T follicular helper cell (primary cell): ENCODE measurements around the gene ART1.
"Not testable (repeated sequence)": the region's sequence is repeated elsewhere in the genome, so short reads cannot be mapped to it uniquely, and the experiment has no call there.

Experiments
- DNase-seq: peaks from one replicate; pipeline ENCODE4 v3.0.0-alpha.2; 2020; ENCODE audit warnings: low read depth

ART1 gene

DNA sequence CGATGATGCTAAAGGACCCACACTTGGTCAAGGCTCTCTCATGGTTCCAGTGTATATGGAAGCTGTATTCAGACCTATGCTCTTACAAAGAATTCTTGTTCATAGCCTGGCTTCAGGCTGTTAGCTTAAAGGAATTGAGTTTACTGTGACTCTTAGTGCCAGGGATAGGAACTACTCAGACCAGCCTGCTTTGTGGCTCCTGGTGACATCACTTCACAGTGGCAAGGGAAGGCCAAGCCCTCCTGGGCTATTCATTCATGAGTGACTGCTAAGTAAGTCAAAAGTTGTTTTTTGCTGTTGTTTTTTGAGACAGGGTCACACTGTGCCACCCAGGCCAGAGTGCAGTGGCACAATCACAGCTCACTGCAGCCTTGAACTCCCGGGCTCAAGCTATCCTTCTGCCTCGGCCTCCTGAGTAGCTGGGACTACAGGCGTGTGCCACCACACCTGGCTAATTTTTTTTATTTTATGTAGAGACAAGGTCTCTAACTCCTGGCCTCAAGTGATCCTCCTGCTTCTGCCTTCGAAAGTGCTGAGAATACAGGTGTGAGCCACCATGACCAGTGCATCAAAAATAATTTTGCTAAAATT, 12.8 kb upstream of the ART1 start:
- no peak for DNase-seq

DNA sequence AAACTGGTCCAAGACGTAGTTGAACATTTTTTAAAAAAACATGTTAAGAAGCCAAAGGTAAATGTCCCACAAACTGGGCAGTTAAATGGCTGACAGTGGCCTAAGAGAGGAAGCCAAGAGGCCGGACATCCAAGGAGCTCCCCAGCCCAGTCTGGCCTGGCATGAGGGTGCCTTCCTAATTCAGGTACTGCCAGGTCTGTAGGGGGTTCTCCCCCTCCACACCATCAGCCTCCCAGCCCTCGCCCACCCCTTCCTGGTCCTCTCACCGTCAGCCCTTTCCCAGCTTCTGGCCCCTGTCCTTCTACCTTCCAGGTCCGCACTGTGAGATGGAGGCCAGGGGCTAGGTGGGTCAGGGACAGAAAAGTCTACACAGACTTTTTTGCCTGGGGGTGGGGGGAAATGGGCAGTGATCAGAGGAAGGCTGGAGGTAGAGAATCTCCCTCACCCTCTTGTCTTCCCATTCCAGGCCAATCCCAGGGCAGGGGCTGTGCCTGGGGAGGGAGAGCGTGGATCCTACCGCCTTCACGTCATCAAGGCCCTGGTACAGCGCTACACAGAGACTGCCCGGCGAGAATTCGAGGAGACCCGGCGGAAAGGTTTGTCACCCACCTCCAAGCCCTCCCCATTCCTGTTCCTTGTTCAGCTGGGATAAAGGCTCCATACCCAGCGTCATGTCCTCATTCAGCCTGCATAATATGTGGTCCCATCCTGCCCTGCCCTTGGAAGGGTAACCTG, 9.1 kb upstream of the ART1 start:
- no peak for DNase-seq

DNA sequence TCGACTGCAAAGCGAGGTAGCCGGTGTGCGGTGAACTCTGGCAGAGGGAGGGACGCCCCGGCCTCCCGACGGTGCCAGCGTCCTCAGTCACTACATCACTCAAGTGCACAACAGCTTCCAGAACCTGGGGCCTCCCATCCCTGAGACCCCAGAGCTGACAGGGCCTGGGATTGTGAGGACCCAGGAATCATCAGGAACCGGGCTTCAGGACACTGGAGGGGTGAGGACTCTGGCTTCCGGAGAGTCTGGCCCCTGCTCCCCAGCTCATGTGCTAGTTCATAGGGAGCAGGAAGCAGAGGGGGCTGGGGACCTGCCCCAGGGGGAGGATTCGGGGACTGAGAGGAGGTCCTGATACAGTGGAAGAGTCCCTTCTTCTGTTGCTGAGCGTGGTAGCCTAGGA, 7.7 kb upstream of the ART1 start:
- no peak for DNase-seq

DNA sequence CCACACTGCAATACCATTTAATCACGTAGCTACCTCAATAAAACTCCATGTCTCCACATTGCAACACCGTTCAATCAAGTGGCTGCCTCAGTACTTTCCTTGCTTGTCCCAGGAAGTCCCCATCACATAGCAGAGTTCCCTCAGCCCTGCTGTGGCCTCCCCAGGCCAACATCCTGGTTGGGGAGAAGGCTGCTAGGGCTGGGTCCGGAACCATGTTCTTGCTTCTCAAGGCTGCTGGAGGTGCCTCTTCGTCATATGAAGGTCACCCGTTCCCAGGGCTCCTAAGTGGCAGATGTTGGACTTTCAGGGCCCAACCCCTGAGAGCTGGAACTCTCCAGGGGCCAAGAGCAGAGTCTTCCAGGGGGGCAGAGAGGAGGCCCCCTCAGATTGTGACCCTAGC, 6.4 kb upstream of the ART1 start:
- DNase-seq, result no peak

DNA sequence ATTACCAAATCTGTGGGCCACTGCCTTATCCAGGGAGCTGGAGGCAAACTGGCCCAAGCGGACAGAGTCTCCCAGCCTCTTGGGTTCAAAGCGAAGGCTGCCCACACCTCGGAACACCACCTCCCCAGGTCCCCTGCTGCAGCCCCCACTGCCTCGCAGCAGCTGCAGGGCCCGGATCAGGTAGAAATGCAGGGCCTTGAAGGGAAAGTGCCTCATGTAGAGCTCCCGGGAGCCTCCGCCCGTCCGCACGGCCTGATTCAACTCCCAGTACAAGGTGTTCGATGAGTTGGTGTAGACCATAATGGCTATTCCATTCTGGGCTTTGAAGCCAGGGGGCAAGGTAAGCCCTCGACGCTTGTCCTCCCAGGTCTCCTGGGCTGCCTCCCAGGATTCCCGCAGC, 5.1 kb upstream of the ART1 start:
- no peak for DNase-seq

DNA sequence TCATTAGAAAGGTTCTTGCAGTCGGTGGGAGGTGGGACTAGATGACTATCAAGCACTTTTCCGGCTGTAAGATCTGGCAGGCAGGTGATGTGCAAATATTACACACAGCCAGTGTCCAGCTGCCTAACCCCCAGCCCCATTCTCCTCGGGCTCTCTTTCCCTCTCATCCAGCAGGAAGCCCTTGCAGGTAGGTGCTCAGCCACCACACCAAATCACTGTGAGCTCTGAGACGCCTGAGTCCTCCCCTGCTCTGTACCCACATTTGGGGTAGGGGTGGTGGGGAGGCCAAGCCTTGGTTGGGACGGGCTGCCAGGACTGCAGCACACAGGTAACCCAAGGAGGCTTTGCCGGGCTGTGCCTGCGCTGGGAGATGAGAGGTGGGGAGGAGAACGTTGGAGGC, 3.7 kb upstream of the ART1 start:
- no peak for DNase-seq

DNA sequence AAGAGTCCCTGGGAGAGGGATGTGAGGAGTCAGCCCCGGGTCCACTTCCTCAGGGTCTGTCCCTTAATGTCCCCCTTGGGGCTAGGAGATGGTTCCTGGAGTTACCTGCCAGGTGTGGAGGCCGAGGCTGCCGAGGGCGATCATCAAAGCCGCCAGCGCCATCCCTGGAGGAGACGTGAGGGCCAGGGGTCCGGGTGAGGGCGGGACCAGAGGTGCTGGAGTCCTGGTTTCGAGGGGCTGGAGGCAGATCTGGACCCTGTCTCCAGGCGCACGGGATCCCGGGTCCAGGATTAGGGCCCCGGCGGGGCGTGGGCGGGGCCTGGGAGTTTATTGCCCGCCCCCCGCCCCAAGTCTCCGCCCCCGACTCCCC, 3.2 kb upstream of the ART1 start, which contains the start of gene ART5:
TSS of gene ART5 (minus strand) at position 292 of the 370 bp plus-strand sequence. CDS start at position 162, 130 bp downstream.
- no peak for DNase-seq

DNA sequence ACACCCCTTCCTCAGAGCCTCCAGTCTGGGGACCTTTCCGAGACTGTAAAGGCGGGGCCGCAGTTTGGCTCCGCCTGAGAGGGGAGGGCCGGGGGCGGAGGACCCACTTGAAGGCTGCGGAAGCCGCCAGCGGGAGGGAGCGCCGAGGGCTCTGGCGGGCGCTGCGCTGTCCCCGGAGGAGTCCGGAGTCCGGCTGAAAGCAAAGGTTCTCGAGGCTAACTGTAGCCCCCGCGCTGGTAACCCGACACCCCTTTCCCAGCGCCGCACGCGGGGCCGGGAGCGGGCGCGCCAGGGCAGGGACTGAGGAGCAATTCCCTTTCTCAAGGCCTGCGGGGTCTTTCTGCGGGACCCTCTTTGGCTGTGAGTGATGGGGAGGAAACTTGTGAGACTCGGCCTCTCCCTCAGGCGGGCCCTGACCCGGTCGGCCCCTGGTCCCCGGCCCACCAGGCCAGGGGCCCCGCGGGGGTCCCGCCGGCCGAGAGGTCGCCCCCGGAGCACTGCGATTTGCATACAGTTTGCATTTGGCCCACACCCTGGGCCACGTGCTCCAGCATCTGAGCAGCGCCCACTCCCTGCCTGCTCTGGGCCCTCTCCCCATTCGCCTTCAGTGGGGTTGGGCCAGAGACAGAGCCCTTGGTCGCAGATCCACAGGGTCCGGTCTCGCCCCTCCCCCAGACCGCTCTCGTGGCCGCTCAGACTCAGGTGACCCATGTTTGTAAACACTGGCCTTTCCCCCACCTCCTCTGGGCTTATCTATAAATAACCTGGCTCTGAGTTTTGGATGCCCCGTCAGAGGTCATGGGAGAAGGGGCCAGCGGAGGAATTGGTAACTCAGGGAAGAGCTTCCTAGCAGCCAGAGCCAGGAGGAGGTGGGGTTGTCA, 2.6 kb upstream of the ART1 start:
- peak; percentile 73 for DNase-seq

DNA sequence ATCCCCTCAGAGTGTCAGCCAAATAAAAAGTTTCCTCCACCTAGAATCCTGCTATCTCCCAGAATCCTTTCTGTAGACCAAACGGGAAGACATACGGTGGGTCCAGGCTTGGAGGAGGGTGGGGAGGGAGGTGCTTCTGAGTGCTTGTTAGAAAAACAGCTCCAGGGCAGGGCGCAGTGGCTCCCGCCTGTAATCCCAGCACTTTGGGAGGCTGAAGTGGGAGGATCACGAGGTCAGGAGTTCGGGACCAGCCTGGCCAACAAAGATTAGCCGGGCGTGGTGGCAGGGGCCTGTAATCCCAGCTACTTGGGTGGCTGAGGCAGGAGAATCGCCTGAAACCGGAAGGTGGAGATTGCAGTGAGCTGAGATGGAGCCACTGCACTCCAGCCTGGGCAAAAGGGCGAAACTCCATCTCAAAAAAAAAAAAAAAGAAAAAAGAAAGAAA, 1.8 kb upstream of the ART1 start:
- DNase-seq, result not testable (repeated sequence)

DNA sequence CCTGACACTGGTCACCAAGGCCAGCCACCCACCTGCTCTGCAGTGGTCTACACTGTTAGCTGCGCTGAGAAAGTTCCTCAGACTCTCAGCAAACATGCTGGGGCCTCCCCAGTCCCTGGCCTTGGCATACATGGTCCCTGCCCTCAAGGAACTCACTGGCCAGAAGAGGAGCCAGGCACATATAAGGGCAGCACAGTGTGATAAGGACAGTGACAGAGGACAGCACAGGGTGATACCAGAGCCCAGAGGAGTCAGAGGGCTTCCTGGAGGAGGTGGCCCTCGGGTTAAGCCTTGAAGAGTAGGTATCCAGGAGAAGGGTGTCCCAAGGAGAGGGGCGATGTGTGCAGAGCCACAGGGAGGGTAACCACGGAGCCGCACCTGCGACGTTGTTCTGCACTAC, 624 bp downstream of the ART1 start:
- no peak for DNase-seq

DNA sequence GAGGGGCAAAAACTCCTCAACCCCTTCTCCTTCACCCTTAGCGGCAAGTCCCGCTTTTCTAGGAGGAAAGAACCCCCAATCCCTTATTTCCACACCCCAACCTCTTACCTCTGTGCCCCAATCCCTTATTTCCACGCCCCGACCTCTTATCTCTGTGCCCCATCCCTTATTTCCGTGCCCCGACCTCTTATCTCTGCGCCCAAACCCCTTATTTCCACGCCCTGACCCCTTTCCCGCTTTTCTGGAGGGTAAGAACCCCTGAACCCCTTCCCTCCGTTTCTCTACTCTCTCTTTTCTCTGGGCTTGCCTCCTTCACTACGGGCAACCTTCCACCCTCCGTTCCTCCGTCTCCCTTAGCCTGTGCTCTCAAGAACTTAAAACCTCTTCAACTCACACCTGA, 3.9 kb downstream of the ART1 start:
- not testable (repeated sequence) for DNase-seq

DNA sequence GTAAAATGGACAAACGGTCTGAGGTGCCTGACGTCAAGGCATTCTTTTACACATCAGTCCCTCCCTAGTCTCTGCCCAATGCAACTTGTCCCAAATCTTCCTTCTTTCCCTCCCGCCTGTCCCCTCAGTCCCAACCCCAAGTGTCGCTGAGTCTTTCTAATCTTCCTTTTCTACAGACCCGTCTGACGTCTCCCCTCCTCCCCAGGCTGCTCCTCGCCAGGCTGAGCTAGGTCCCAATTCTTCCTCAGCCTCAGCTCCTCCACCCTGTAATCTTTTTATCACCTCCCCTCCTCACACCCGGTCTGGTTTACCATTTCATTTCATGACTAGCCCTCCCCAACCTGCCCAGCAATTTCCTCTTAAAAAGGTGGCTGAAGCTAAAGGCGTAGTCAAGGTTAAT, 4.4 kb downstream of the ART1 start:
- DNase-seq, result not testable (repeated sequence)

DNA sequence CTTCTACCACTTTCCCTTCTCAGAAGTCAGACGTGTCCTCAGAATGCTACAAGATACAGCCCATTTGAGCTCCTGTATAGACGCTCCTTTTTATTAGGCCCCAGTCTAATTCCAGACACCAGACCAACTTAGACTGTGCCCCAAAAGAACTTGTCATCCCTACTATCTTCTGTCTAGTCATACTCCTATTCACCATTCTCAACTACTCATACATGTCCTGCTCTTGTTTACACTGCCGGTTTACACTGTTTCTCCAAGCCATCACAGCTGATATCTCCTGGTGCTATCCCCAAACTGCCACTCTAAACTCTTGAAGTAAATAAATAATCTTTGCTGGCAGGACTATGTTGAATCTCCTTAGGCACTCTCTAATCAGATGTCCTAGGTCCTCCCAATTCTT, 7.6 kb downstream of the ART1 start:
- DNase-seq, result not testable (repeated sequence)

DNA sequence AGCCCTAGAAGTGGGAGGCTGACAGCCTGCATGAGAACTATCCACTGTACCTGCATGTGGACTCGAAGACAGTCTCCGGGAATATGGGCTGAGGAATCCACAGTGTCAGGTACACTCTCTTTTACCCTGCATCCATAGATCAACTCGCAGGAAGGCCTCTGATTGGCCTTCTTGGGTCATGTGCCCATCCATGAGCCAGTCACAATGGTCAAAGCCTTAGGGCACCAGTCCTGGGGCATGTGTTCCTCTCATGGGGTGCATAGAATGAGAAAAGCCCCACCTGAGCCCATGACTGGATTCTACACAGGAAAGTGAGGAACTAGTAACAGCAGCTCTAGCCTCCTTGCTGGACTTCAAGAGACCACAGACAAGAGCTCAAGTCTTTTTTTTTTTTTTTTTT, 10.6 kb downstream of the ART1 start:
- no peak for DNase-seq

DNA sequence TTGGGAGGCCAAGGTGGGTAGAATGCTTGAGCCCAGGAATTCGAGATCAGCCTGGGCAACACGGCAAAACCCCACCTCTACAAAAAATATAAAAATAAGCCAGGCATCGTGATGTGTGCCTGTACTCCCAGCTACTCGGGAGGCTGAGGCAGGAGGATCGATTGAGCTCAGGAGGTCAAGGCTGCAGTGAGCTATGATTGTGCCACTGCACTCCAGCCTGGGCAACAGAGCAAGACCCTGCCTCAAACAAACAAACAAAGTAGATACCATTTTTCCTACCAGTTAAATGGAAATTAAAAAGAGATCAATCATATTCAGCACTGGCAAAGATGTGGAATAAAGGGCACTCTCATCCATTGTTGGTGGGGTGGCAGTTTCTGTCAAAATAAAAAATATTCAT, 12.4 kb downstream of the ART1 start:
- DNase-seq, result not testable (repeated sequence)

DNA sequence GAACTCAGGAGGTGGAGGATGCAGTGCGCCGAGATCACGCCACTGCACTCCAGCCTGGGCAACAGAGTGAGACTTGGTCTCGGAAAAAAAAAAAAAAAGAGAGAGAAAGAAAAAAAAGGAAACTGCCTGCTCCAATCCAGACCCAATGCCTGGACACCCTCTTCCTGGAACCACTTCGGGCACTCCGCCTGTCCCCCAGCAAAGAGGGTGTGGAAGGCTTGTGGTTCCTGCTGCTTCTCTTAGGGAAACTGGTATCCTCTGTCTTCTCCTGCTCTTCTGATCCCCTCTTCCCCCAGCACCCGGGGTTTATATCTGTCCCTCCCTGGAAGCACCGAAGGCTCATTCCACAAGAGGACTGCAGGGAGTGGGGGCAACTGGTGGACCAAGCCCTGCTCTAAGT, 13.3 kb downstream of the ART1 start:
- no peak for DNase-seq

DNA sequence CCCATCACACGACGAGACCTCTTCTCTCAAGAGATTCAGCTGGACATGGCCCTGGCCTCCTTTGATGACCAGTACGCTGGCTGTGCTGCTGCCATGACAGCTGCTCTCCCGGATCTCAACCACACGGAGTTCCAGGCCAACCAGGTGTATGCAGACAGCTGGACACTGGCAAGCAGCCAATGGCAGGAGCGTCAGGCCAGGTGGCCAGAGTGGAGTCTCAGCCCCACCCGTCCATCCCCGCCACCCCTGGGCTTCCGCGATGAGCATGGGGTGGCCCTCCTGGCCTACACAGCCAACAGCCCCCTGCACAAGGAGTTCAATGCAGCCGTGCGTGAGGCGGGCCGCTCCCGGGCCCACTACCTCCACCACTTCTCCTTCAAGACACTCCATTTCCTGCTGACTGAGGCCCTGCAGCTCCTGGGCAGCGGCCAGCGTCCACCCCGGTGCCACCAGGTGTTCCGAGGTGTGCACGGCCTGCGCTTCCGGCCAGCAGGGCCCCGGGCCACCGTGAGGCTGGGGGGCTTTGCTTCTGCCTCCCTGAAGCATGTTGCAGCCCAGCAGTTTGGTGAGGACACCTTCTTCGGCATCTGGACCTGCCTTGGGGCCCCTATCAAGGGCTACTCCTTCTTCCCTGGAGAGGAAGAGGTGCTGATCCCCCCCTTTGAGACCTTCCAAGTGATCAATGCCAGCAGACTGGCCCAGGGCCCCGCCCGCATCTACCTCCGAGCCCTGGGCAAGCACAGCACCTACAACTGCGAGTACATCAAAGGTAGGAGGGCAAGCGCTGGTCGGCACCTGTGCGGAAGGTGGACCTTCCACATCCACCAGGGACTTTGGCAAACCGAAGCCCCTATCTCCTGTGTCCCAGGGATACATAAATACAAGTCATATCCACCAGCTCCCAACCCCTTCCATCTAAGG, 14.9 kb downstream of the ART1 start:
- no peak for DNase-seq

DNA sequence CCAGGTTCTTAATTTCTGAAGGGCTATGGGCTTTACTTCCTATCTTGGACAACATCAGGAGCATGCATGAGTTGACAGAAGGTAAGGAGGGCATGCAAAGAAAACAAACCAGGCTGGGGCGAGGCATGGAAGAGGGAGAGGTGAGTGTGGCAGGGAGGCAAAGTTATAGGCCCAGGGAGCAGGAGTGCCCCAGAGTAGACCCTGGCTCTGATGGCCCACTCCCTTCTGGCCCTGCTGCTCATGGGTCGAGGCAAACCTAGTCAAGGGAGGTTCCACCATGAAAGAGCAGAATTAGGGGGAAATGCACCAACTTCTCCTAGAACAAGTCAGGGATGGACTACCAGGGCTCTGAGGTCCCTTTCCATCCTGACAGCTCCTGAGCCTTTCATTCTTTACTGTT, 16.0 kb downstream of the ART1 start:
- DNase-seq, result no peak

DNA sequence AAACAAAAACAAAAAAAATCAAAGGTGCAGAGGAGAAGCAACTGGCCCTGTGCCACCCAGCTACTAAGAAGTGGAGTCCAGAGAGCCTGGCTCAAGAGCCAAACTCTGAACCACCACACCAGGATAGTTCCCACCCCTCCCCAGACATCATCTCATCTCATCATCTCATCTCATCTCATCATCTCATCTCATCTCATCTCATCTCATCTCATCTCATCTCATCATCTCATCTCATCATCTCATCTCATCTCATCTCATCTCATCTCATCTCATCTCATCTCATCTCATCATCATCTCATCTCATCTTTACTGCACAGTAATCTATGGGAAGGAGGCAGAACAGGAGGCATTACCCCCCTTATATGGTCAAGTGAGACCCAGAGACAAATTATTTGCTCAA, 17.9 kb downstream of the ART1 start:
- DNase-seq, result no peak

DNA sequence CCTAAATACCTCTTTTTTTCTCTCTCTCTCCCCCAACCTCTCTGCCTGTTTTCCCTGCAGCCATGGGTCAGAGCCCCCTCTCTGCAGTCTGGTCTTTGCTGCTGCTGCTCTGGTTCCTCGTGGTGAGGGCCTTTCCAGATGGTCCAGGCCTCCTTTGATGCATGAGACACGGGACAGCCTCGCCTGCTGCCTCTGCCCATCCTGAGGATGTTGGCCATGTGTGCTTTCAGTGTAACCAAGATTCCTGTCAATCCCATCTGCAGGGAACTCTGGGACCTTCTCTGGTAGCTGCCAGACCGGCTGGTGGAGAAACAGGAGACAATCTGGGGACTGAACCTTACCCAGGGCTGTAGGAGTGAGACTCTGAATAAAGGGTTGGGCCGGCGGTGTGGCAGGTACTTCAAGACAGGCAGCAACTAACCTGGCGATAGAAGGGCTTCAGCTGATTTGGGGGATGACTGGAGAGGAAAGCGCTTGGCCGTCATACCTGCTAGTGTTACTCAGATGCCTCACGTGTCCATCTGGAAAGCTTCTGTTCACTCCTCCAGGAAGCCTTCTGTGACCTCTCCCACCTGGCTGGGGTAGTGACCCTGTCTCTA, 19.2 kb downstream of the ART1 start:
- no peak for DNase-seq

DNA sequence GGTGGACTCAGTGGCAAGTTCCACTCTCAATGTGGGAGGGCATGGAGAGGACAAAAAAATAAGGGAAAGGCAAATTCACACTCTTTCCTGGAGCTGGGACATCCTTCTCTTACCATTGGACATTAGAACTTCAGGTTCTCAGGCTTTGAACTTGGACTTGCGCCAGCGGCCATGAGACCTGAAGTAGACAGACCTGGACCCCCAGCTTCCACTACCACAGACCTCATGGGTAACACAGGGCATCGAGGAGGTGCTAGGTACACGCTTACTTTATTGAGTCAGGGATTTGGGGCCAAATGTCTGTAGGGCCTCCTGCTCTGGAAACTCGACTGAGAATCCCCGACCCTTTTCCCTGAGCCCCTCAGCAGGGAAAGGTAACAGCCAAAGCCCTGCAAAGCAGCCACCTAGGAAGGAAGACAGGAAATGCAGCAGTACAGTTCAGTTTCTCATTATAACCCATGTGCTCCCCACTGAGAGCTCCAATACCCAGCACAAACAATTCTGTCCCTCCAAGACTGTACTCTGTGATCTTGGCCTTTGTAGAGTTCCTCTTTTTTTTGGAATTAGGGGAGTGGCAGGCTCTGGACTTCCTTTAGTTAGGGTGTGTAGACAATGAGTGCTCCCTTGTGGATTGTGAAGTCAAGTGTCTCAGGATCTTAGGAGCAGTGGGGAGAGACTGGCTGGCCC, 20.6 kb downstream of the ART1 start:
- DNase-seq, result no peak
